Measurements from ENCODE around the gene ENPP3. TPM values are rescaled to one million over a fixed set of nuclear protein-coding genes. Genes with fewer than 3 reads are reported as not detected.

Gene ENPP3
- total and polyA plus RNA-seq, 7 experiments from 2014 or later: 0.15 to 7.1 (median 0.39) TPM

DNA sequence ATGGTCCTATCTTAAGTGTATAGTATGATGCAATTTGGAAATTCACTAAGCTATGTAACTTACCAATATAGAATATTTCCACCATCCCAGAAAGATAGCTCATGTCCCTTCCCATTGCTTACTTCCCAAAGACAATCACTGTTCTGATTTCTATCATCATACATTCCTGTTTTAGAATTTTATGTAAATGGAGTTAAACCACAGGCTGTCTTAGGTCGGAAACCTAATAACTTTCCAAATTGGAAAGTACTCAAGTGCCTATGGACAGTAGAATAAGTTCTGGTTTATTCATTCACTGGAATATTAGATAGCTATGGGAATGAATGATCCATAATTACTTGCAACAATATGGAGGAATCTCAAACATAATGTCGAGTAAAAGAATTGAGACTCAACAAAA lies 20.1 kb downstream of the ENPP3 start:
- H3K27ac Mint-ChIP-seq: no peak overlapping the region
- H3K4me1 Mint-ChIP-seq: no peaks in the 10 kb centered on the region
- POLR2A ChIA-PET: no interaction called here
- H3K4me3 Mint-ChIP-seq: no peak overlapping the region
- CTCF ChIA-PET: interaction anchor here (0.7 kb wide), 1 partner anchor 25 kb away, joined by 5 read pairs; no protein-coding TSS in a partner anchor
- no peak overlapping the region for H3K4me3 ChIP-seq (ENCODE audit: low read length)
- intact Hi-C loops (cut with micrococcal nuclease): no loop called here
- no peaks in the 10 kb centered on the region for H3K9me3 ChIP-seq (ENCODE audit: control insufficient read depth in 2 of 3, low read length in 3 of 3)
- H3K36me3 ChIP-seq (ENCODE audit: control insufficient read depth in 2 of 3, insufficient read depth in 3 of 3, low read length in 3 of 3): no peaks in the 10 kb centered on the region
- no peaks in the 10 kb centered on the region for H3K27me3 ChIP-seq (ENCODE audit: control insufficient read depth in 2 of 2, insufficient read depth in 2 of 2, low read length in 2 of 2)
- peaks cover 0 to 9% (median 4%) of the 10 kb centered on the region in 5 donors for H3K36me3 Mint-ChIP-seq
- no peaks in the 10 kb centered on the region for H3K9me3 Mint-ChIP-seq
- DNase-seq: no peak
- no peak for ATAC-seq
- H3K4me1 ChIP-seq (ENCODE audit: control insufficient read depth in 2 of 2, insufficient read depth in 2 of 2, low read length in 2 of 2): no peaks in the 10 kb centered on the region
- no peak overlapping the region for H3K27ac ChIP-seq (ENCODE audit: low read depth, low read length)
- H3K27me3 Mint-ChIP-seq: peaks cover 0 to 2% (median 0%) of the 10 kb centered on the region in 5 donors

DNA sequence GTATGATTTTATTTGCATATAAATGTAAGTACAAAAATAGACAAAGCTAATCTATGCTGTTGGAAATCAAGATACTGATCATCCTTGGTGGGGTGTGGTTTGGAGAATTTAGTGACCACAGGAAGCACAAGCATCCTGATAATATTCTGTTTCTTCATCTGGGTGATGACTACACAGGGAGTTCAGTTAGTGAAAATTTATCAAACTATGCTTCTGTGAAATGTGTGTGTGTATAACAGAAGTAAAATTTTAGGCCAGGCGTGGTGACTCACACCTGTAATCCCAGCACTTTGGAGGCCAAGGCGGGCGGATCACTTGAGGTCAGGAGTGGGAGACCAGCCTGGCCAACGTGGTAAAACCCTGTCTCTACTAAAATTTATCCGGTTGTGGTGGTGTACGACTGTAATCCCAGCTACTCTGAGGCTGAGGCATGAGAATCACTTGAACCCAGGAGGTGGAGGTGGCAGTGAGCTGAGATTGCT lies 20.6 kb downstream of the ENPP3 start:
- Mint-ChIP-seq H3K27me3 (peaks cover 0 to 2% (median 0%) of the 10 kb centered on the region in 5 donors), H3K36me3 (peaks cover 0 to 5% (median under 1%) of the 10 kb centered on the region in 5 donors), H3K4me3 (no peak overlapping the region), H3K4me1 (no peaks in the 10 kb centered on the region), H3K27ac (no peak overlapping the region), H3K9me3 (no peaks in the 10 kb centered on the region)
- H3K36me3 ChIP-seq (ENCODE audit: control insufficient read depth in 2 of 3, insufficient read depth in 3 of 3, low read length in 3 of 3): no peaks in the 10 kb centered on the region
- ChIA-PET POLR2A (no interaction called here), CTCF (no interaction called here)
- no peak for DNase-seq
- intact Hi-C loops (cut with micrococcal nuclease): no loop called here
- H3K4me3 ChIP-seq (ENCODE audit: low read length): no peak overlapping the region
- H3K9me3 ChIP-seq (ENCODE audit: control insufficient read depth in 2 of 3, low read length in 3 of 3): no peaks in the 10 kb centered on the region
- H3K27me3 ChIP-seq (ENCODE audit: control insufficient read depth in 2 of 2, insufficient read depth in 2 of 2, low read length in 2 of 2): no peaks in the 10 kb centered on the region
- peak; percentile 67 for ATAC-seq
- no peaks in the 10 kb centered on the region for H3K4me1 ChIP-seq (ENCODE audit: control insufficient read depth in 2 of 2, insufficient read depth in 2 of 2, low read length in 2 of 2)
- no peak overlapping the region for H3K27ac ChIP-seq (ENCODE audit: low read depth, low read length)

DNA sequence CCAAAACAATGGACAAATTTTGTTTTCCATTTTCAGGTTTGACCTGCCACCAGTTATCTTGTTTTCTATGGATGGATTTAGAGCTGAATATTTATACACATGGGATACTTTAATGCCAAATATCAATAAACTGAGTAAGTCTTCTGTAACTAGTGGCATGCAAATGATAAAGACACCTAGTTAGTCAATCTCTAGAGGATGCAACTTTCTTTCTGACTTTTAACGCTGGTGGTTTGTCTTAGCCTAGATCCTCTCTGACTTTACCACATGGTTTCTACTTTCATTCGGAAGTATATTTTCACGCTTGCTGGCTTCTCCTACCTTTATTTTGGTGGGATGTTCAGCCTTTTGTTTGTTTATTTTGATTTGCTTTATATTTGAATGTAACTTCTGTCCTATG lies 21.2 kb downstream of the ENPP3 start:
- DNase-seq (no peak), ATAC-seq (no peak)
- H3K4me1 Mint-ChIP-seq: no peaks in the 10 kb centered on the region
- Histone ChIP-seq H3K27me3 (ENCODE audit: control insufficient read depth in 2 of 2, insufficient read depth in 2 of 2, low read length in 2 of 2) (no peaks in the 10 kb centered on the region), H3K4me1 (ENCODE audit: control insufficient read depth in 2 of 2, insufficient read depth in 2 of 2, low read length in 2 of 2) (no peaks in the 10 kb centered on the region), H3K4me3 (ENCODE audit: low read length) (no peak overlapping the region), H3K27ac (ENCODE audit: low read depth, low read length) (no peak overlapping the region), H3K36me3 (ENCODE audit: control insufficient read depth in 2 of 3, insufficient read depth in 3 of 3, low read length in 3 of 3) (no peaks in the 10 kb centered on the region), H3K9me3 (ENCODE audit: control insufficient read depth in 2 of 3, low read length in 3 of 3) (no peaks in the 10 kb centered on the region)
- no peaks in the 10 kb centered on the region for H3K27me3 Mint-ChIP-seq
- H3K27ac Mint-ChIP-seq: no peak overlapping the region
- H3K4me3 Mint-ChIP-seq: no peak overlapping the region
- ChIA-PET POLR2A (interaction anchor here (0.6 kb wide), 1 partner anchor 102 kb away, joined by 5 read pairs; no protein-coding TSS in a partner anchor), CTCF (no interaction called here)
- peaks cover 0 to 4% (median 0%) of the 10 kb centered on the region in 5 donors for H3K36me3 Mint-ChIP-seq
- H3K9me3 Mint-ChIP-seq: no peaks in the 10 kb centered on the region
- intact Hi-C loops (cut with micrococcal nuclease): no loop called here

DNA sequence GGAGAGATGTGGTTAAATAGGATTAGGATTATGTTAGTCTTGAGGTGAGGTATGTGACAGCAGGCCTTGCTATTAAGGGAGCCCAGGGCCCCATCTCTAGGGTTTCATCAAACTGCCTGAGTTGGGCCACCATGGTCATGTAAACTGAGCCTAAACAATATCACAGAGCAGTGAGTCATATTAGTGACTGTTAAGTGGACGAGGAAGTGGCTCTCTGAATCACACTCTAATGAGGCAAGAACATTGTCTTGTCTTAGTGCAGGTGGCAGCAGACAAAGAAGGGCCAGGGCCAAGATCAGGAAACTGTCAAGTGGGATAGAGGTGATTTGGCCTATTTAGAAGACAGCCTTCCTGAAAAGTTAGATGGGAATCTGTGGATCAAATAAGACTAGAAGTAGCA lies 23.1 kb downstream of the ENPP3 start:
- Histone ChIP-seq H3K27me3 (ENCODE audit: control insufficient read depth in 2 of 2, insufficient read depth in 2 of 2, low read length in 2 of 2) (no peaks in the 10 kb centered on the region), H3K4me3 (ENCODE audit: low read length) (no peak overlapping the region), H3K9me3 (ENCODE audit: control insufficient read depth in 2 of 3, low read length in 3 of 3) (no peaks in the 10 kb centered on the region), H3K36me3 (ENCODE audit: control insufficient read depth in 2 of 3, insufficient read depth in 3 of 3, low read length in 3 of 3) (no peaks in the 10 kb centered on the region), H3K27ac (ENCODE audit: low read depth, low read length) (no peak overlapping the region), H3K4me1 (ENCODE audit: control insufficient read depth in 2 of 2, insufficient read depth in 2 of 2, low read length in 2 of 2) (no peaks in the 10 kb centered on the region)
- ChIA-PET POLR2A (no interaction called here), CTCF (no interaction called here)
- Mint-ChIP-seq H3K4me3 (no peak overlapping the region), H3K36me3 (no peaks in the 10 kb centered on the region), H3K27ac (no peak overlapping the region), H3K9me3 (no peaks in the 10 kb centered on the region), H3K4me1 (no peaks in the 10 kb centered on the region), H3K27me3 (no peaks in the 10 kb centered on the region)
- intact Hi-C loops (cut with micrococcal nuclease): no loop called here
- ATAC-seq (peak; percentile 36), DNase-seq (no peak)

DNA sequence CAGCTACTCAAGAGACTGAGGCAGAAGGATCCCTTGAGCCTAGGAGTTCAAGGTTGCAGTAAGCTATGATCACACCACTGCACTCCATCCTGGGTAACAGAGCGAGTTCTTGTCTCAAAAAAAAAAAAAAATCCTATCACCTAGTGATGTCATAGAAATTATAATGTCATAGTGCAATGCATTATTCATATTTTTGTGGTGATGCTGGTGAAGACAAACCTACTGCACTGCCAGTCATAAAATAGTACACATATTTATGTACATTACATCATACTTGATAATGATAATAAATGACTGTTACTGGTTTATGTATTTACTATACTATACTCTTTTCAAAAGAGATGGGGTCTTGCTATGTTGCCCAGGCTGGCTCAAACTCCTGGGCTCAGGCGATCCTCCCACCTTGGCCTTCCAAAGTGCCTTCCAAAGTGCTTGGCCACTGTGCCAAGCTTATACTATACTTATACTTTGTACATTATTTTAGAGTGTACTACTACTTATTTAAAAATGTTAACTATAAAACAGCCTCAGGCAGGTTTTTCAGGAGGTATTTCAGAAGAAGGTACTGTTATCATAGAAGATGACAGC lies 26.6 kb downstream of the ENPP3 start:
- no peak overlapping the region for H3K4me3 Mint-ChIP-seq
- ATAC-seq (no peak), DNase-seq (no peak)
- CTCF ChIA-PET: no interaction called here
- POLR2A ChIA-PET: interaction anchor here (0.7 kb wide), 1 partner anchor 581 kb away, joined by 4 read pairs; no protein-coding TSS in a partner anchor
- Histone ChIP-seq H3K9me3 (ENCODE audit: control insufficient read depth in 2 of 3, low read length in 3 of 3) (no peaks in the 10 kb centered on the region), H3K27ac (ENCODE audit: low read depth, low read length) (no peak overlapping the region), H3K4me1 (ENCODE audit: control insufficient read depth in 2 of 2, insufficient read depth in 2 of 2, low read length in 2 of 2) (no peaks in the 10 kb centered on the region), H3K4me3 (ENCODE audit: low read length) (no peak overlapping the region), H3K27me3 (ENCODE audit: control insufficient read depth in 2 of 2, insufficient read depth in 2 of 2, low read length in 2 of 2) (no peaks in the 10 kb centered on the region), H3K36me3 (ENCODE audit: control insufficient read depth in 2 of 3, insufficient read depth in 3 of 3, low read length in 3 of 3) (no peaks in the 10 kb centered on the region)
- no peaks in the 10 kb centered on the region for H3K4me1 Mint-ChIP-seq
- no peaks in the 10 kb centered on the region for H3K9me3 Mint-ChIP-seq
- H3K27ac Mint-ChIP-seq: no peak overlapping the region
- H3K27me3 Mint-ChIP-seq: peaks cover 0 to 2% (median 0%) of the 10 kb centered on the region in 5 donors
- no peaks in the 10 kb centered on the region for H3K36me3 Mint-ChIP-seq
- intact Hi-C loops (cut with micrococcal nuclease): no loop called here

DNA sequence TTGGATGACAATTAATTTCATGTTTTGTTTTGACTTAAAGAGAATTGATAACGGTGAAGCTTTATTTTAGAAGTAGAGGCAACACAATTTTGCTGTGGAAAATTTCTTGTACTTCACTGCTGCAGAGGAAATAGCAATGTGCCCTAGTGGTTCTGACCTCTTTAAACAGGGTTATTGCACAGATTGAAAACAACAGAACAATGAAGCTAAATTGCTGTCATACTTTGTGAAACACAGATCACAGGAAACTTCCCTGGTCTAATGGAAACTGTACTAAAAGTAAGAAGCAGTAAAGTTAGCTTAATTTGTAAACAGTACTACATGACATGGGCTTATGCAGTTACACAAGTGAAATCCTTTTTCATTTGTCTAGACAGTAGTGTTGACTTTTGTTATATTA lies 32.8 kb downstream of the ENPP3 start:
- ChIA-PET CTCF (interaction anchor here (1.2 kb wide), 1 partner anchor 785 kb away, joined by 3 read pairs; no protein-coding TSS in a partner anchor), POLR2A (no interaction called here)
- no peak overlapping the region for H3K4me3 ChIP-seq (ENCODE audit: low read length)
- no peaks in the 10 kb centered on the region for H3K36me3 Mint-ChIP-seq
- peaks cover 0 to 3% (median 0%) of the 10 kb centered on the region in 5 donors for H3K27me3 Mint-ChIP-seq
- no peaks in the 10 kb centered on the region for H3K36me3 ChIP-seq (ENCODE audit: control insufficient read depth in 2 of 3, insufficient read depth in 3 of 3, low read length in 3 of 3)
- peaks cover 0 to 3% (median 0%) of the 10 kb centered on the region in 11 donors for H3K9me3 Mint-ChIP-seq
- H3K27ac ChIP-seq (ENCODE audit: low read depth, low read length): no peak overlapping the region
- H3K27me3 ChIP-seq (ENCODE audit: control insufficient read depth in 2 of 2, insufficient read depth in 2 of 2, low read length in 2 of 2): no peaks in the 10 kb centered on the region
- no peaks in the 10 kb centered on the region for H3K4me1 ChIP-seq (ENCODE audit: control insufficient read depth in 2 of 2, insufficient read depth in 2 of 2, low read length in 2 of 2)
- H3K27ac Mint-ChIP-seq: no peak overlapping the region
- ATAC-seq (no peak), DNase-seq (no peak)
- no peaks in the 10 kb centered on the region for H3K9me3 ChIP-seq (ENCODE audit: control insufficient read depth in 2 of 3, low read length in 3 of 3)
- intact Hi-C loops (cut with micrococcal nuclease): no loop called here
- H3K4me1 Mint-ChIP-seq: no peaks in the 10 kb centered on the region
- no peak overlapping the region for H3K4me3 Mint-ChIP-seq

DNA sequence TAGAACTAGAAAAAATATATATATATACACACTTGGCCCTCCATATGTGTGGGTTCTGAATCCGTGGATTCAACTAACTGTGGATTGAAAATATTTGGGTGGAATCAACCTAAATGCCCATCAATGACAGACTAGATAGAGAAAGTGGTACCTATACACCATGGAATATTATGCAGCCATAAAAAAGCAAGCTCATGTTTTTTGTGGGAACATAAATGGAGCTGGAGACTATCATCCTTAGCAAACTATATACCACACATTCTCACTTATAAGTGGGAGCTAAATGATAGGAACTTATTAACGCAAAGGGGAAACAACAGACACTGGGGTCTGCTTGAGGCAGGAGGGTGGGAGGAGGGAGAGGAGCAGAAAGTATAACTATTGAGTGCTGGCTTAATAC lies 36.1 kb downstream of the ENPP3 start:
- peaks cover 0 to 2% (median 0%) of the 10 kb centered on the region in 5 donors for H3K27me3 Mint-ChIP-seq
- intact Hi-C loops (cut with micrococcal nuclease): no loop called here
- POLR2A ChIA-PET: no interaction called here

More for the DNA sequence above, 36.1 kb downstream of the ENPP3 start:
- Mint-ChIP-seq H3K4me1 (no peaks in the 10 kb centered on the region), H3K4me3 (no peak overlapping the region), H3K36me3 (no peaks in the 10 kb centered on the region), H3K9me3 (peaks cover 0 to 3% (median 0%) of the 10 kb centered on the region in 11 donors), H3K27ac (no peak overlapping the region)
- no peak overlapping the region for H3K4me3 ChIP-seq (ENCODE audit: low read length)
- ATAC-seq (no peak), DNase-seq (no peak)
- no peaks in the 10 kb centered on the region for H3K4me1 ChIP-seq (ENCODE audit: control insufficient read depth in 2 of 2, insufficient read depth in 2 of 2, low read length in 2 of 2)
- CTCF ChIA-PET: no interaction called here
- no peak overlapping the region for H3K27ac ChIP-seq (ENCODE audit: low read depth, low read length)
- H3K27me3 ChIP-seq (ENCODE audit: control insufficient read depth in 2 of 2, insufficient read depth in 2 of 2, low read length in 2 of 2): no peaks in the 10 kb centered on the region
- H3K9me3 ChIP-seq (ENCODE audit: control insufficient read depth in 2 of 3, low read length in 3 of 3): no peaks in the 10 kb centered on the region
- H3K36me3 ChIP-seq (ENCODE audit: control insufficient read depth in 2 of 3, insufficient read depth in 3 of 3, low read length in 3 of 3): no peaks in the 10 kb centered on the region
